Left lung (tissue), 10 donors: ENCODE data around the gene IGFBP4. TPM values are rescaled to one million over a fixed set of nuclear protein-coding genes. Genes with fewer than 3 reads are reported as not detected.
A peak's percentile ranks its signal among the peaks of the same experiment; 100 is the strongest.

Experiments
- ATAC-seq: fragments of 200-7000 bp; cut with Tn5 transposase; one replicate; pipeline ENCODE4 v1.9.1; 2020; ENCODE audit warnings: moderate library complexity
- DNase-seq, 4 donors: peaks; one replicate each; pipeline ENCODE4 v3.0.0-alpha.2; 2013 to 2020
- H3K27ac ChIP-seq, 2 donors: fragments of 200-600 bp; sonication (generic) in 1 of 2; one replicate each; pipeline versions ENCODE4 v1.5.0 to v1.8.0; 2020 to 2021
- H3K27me3 ChIP-seq, 2 donors: fragments of 200-600 bp; sonication (generic) in 1 of 2; one replicate each; pipeline versions ENCODE4 v1.5.0 to v1.8.0; 2020 to 2021
- H3K36me3 ChIP-seq, 2 donors: fragments of 200-600 bp; sonication (generic) in 1 of 2; one replicate each; pipeline versions ENCODE4 v1.5.0 to v1.8.0; 2020 to 2021
- H3K4me1 ChIP-seq, 2 donors: fragments of 200-600 bp; one replicate each; pipeline ENCODE4 v1.8.0; 2021
- H3K4me3 ChIP-seq, 2 donors: fragments of 200-600 bp; sonication (generic) in 1 of 2; one replicate each; pipeline versions ENCODE4 v1.5.0 to v1.8.0; 2020 to 2021; ENCODE audit warnings: mild to moderate bottlenecking in 1 of 2
- H3K9me3 ChIP-seq, 2 donors: fragments of 200-600 bp; sonication (generic) in 1 of 2; one replicate each; pipeline versions ENCODE4 v1.5.0 to v1.8.0; 2020 to 2021
- intact Hi-C, 2 donors: fragments of 100-400 bp; cut with DNase I; formaldehyde crosslinking; loops; one replicate each; pipeline versions ENCODE4 v1.11.2 to v1.14.2; 2022
- polyA plus RNA-seq, 6 donors: library from polyadenylated mRNA; unstranded; fragments of 120-200 nt; gene quantifications; one replicate each; pipeline ENCODE4 v1.2.1, GENCODE V29; 2013; ENCODE audit not compliant: insufficient read length in 6 of 6
- total RNA-seq, 2 donors: library from RNA; stranded (reverse); fragmentation: NEBNext Ultra II Directional; extraction: Animal tissue kit (Norgen Biotek cat#: 25700); gene quantifications; one replicate each; pipeline ENCODE4 v1.2.1, GENCODE V29; 2021
- TF ChIP-seq, protein P1 (sequence below), 2 donors: fragments of 200-600 bp; sonication (generic) in 1 of 2; IDR thresholded peaks; one replicate each; pipeline versions ENCODE4 v1.5.0 to v1.8.0; 2021; ENCODE audit warnings: antibody characterized with exemption in 2 of 2
- donor health status: DM: no; HTN: yes; CAD: no.
- donor health status: DM: no; HTN: no; CAD: no.

Gene IGFBP4
- total and polyA plus RNA-seq, 8 donors, result 207 to 407 (median 240) TPM

- Histone ChIP-seq H3K27ac (no peak overlapping the region), H3K27me3 (no peaks in the 10 kb centered on the region), H3K4me1 (no peaks in the 10 kb centered on the region), H3K4me3 (no peak overlapping the region), H3K9me3 (no peaks in the 10 kb centered on the region), H3K36me3 (no peaks in the 10 kb centered on the region)
- intact Hi-C loops, result no loop called here
- DNase-seq, result peak in 1 of 4 donors; percentile 9
- ATAC-seq, result no peak
- TF ChIP-seq, protein P1, sequence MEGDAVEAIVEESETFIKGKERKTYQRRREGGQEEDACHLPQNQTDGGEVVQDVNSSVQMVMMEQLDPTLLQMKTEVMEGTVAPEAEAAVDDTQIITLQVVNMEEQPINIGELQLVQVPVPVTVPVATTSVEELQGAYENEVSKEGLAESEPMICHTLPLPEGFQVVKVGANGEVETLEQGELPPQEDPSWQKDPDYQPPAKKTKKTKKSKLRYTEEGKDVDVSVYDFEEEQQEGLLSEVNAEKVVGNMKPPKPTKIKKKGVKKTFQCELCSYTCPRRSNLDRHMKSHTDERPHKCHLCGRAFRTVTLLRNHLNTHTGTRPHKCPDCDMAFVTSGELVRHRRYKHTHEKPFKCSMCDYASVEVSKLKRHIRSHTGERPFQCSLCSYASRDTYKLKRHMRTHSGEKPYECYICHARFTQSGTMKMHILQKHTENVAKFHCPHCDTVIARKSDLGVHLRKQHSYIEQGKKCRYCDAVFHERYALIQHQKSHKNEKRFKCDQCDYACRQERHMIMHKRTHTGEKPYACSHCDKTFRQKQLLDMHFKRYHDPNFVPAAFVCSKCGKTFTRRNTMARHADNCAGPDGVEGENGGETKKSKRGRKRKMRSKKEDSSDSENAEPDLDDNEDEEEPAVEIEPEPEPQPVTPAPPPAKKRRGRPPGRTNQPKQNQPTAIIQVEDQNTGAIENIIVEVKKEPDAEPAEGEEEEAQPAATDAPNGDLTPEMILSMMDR (IDR thresholded peaks at IDR 0.05), result no peak
These were observed 12.7 kb upstream of the IGFBP4 start for GRCh38 chr17:40430272-40431230.

GRCh38 chr17:40431231-40431602 lies 12.0 kb upstream of the IGFBP4 start:
- no peaks in the 10 kb centered on the region for H3K27me3 ChIP-seq
- TF ChIP-seq, protein P1 (IDR thresholded peaks at IDR 0.05), result no peak
- no peaks in the 10 kb centered on the region for H3K36me3 ChIP-seq
- H3K4me1 ChIP-seq, result no peaks in the 10 kb centered on the region
- ATAC-seq (no peak), DNase-seq (peak in 1 of 4 donors; percentile 4)
- H3K4me3 ChIP-seq, result no peak overlapping the region
- intact Hi-C loops, result no loop called here
- H3K27ac ChIP-seq, result no peak overlapping the region
- no peaks in the 10 kb centered on the region for H3K9me3 ChIP-seq

DNA sequence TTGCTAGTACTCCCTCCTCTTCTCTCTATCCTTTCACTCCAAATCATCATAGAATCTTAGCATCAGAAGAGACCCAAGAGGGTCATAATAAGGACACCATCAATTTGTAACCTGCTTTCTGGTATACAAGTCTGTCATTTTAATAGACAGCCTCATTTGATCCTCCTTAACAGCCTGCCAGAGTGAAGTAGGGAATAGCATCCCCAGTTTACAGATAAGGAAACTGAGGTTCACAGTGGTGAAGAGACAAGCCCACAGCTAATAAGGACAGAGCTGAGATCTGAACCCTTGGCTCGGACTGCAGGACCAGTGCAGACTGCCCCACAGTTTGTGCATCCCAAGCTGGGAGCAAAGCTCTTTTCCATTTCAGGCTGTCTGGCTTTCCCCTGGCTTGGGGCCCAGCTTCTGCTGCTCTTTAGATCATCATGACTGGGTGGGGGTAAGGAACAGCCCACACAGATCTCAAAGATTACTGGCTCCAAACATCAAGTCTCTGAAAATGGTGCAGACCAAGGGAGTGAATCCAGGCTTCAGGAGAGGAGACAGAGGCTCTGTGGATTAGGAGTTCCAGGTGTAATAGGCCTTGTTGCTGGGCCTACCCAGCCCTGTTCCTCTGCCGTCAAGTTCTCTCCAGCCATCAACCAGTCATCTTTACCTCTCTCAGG lies 10.3 kb upstream of the IGFBP4 start:
- intact Hi-C loops, result no loop called here
- Histone ChIP-seq H3K4me1 (peaks cover 0 to 10% of the 10 kb centered on the region in 2 donors), H3K36me3 (no peaks in the 10 kb centered on the region), H3K4me3 (no peak overlapping the region), H3K9me3 (no peaks in the 10 kb centered on the region), H3K27me3 (no peaks in the 10 kb centered on the region), H3K27ac (peak overlapping the region in 1 of 2 donors; percentile 70)
- DNase-seq (peak in 2 of 4 donors; percentile 58 to 61), ATAC-seq (peak; percentile 64)
- TF ChIP-seq, protein P1 (IDR thresholded peaks at IDR 0.05), result no peak

DNA sequence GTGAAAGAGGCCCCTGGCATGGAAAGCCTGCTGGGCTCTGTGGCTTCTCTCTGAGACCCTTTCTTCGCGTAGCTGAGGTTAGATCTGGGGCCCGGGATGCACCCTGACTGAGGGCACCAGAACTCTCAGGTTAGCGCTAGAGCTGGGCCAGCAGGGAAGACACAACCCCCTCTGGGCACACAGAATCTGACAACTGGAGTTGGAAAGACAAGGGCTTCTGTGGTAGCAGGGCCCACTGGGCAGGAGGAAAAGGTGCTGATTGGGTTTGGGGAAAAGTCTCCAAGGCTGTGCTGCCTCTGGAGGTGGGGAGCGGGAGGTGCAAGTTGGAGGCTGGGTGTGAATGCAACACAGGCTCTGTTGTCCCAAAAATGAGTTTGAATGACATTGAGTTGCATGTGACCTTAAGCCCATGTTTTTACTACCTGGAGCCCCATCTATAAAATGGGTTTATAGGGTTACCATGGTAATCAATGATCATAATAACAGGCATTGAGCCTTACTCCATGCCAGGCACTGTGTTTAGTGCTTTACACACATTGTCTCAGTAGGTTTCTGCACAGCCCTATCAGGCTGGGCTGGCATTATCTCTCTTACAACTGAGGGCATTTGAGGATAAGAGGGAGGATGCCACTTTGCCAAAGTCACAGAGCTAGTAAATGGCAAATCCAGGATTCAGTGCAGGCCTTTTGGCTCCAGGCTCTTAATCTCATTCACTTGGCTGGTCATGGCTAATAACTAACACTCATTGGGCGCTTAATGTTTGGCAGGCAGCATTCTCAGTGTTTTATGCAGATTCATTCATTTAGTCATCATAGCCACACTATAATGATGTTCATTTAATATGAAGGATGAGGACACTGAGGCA lies 9.5 kb upstream of the IGFBP4 start:
- Histone ChIP-seq H3K9me3 (no peaks in the 10 kb centered on the region), H3K4me1 (peaks cover 0 to 10% of the 10 kb centered on the region in 2 donors), H3K36me3 (no peaks in the 10 kb centered on the region), H3K27ac (peak overlapping the region in 1 of 2 donors; percentile 70), H3K27me3 (no peaks in the 10 kb centered on the region), H3K4me3 (no peak overlapping the region)
- DNase-seq (peak in 1 of 4 donors; percentile 23), ATAC-seq (peak; percentile 54)
- intact Hi-C loops, result no loop called here
- TF ChIP-seq, protein P1 (IDR thresholded peaks at IDR 0.05), result peak; percentile 29 to 41
